NCI-H128 (cell line): ENCODE data around the gene CKAP5.

ENCODE experiments used
- DNase-seq: peaks from one replicate; lab custom pipeline; 2025; ENCODE audit not compliant: unreplicated experiment; lab: John Stamatoyannopoulos, UW

The CKAP5 gene

DNA sequence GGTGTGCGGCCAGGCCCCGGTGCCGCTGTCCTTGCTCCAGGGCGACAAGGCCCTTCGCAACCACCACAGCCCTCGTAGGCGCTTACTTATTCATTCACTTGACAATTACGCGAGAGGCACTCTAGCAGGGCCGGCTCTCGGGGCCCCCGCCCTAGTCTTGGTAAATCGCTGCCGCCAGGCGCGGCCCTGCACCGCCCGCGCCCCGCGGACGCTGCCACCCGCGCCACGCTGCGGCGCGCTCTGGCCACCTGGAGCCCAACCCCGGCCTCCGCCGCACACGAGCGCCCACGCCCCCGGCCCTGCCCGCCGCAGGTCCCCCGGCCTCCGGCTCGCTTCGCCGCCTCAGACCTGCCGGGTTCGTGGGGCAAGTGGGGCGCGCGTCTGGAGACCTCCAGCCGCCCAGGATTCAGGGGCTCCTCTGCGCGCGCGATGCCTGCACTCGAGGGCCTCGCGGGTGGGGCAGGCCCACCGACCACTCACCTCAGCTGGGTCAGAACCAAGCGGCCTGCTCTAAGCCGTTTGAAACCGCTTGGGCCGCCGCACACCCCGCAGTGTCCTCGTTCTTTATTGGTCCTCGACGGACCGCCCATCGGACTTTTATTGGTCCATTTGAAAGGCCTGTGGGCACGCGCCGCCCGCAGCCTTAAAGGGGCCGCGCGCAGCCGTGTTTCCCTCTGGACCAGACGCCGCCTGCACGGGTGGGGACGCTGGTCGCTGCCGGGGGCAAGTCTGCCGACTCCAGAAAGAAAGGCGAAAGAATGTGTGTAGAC lies at the start of gene CKAP5:
Gene CKAP5, minus strand, starts transcription at position 541 of the 770 bp plus-strand sequence. CDS start 25,049 bp downstream, outside the sequence.
- peak; percentile 66 for DNase-seq

DNA sequence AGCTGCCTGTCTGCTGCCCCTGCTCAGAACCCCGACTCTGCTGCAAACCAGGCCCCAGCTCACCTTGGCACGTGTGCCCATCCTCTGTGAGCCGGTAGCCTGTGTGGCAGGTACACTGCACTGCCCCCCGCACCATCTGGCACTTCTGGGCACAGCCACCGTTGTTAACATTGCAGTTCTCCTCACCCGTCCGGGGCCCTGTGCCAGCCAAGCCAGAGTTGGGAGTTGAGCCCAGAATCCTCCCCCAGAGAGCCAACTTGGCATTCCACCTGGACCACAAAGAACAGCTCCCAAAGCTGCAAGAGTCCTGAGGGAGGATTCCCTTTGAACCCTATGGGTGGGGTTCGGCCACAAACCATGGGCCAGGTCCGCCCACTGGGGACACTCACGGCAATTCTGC lies 49.7 kb upstream of the CKAP5 start:
- DNase-seq = no peak

DNA sequence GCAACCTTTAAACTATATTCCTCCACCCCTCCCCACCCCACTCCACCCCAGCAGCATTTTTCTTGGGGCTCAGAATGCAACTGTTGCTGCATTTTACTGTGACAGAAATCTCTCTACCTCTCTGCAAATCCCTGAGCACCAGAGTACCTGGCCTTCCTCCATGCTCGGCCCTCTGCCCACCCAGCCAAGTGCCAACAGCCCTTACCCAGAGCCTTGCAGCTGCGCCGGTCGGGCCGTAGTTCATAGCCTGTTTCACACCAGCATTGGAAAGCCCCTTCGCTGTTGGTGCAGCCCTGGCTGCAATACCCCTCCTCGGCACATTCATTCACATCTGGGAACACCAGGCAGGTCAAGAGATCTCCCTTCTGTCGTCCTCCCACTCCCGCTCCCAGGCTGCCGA lies 48.9 kb upstream of the CKAP5 start:
- no peak for DNase-seq

DNA sequence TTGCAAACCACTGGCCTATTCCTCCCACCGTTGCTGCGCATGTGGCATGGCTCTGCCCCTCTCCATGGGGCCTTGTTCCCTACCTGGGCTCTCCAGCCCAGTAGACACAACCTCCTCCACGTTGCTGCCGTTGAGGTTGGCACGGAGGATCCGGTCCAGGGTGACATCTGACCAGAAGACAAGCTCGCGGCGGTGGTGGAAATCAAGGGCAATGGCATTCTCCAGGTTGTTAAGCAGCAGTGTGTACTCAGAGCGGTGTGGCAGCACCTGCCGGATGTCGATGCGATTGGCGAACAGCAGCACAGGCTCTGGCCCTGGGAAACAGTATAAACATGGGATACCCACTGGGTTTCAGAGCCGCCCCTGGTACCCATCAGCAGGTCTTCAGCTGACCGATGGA lies 48.4 kb upstream of the CKAP5 start:
- no peak for DNase-seq

GRCh38 chr11:46892838-46893237 lies 46.8 kb upstream of the CKAP5 start:
- DNase-seq = no peak

GRCh38 chr11:46892109-46892508 lies 46.0 kb upstream of the CKAP5 start:
- DNase-seq = no peak

GRCh38 chr11:46890665-46891064 lies 44.6 kb upstream of the CKAP5 start:
- DNase-seq = no peak

GRCh38 chr11:46889689-46890475 lies 43.8 kb upstream of the CKAP5 start:
- DNase-seq = peak; percentile 70

- DNase-seq = peak; percentile 18
Measured at GRCh38 chr11:46889251-46889650, 43.2 kb upstream of the CKAP5 start.

- no peak for DNase-seq
Measured at GRCh38 chr11:46888636-46889035, 42.6 kb upstream of the CKAP5 start.

DNA sequence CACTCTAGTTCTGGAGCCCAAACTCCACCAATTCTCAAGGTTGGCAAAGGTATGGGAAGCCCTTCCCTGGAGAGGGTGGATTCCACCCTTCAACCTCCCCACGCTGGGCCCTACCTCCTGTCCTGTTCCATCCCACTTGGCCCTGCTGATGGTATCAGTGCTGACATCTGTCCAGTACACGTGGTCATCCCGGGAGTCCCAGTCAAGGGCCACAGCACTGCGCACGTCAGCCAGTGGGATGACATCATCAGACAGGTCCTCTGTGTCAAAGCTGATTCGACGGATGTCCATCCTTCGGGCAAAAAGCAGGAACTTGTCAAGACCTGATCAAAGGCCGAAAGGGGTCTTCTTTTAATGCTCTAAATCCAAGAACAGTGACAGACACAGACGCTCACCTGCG lies 40.1 kb upstream of the CKAP5 start:
- DNase-seq = no peak

- no peak for DNase-seq
Measured at GRCh38 chr11:46879056-46879585, 33.0 kb upstream of the CKAP5 start.

DNA sequence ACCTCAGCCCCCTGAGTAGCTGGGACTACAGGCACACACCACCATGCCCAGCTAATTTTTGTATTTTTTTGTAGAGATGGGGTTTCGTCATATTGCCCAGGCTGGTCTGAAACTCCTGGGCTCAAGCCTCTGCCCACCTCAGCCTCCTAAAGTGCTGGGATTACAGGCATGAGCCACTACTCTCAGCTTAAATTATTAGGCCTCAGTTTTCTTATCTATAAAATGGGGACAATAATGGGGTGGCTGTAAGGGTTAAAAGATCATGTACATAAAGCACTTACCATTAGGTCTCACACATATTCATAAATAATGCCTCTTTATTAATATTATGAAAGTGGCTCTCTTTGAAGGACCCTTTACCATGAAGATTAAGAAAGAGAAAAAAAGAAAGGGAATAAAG lies 31.5 kb upstream of the CKAP5 start:
- no peak for DNase-seq

- DNase-seq = no peak
Measured at GRCh38 chr11:46876471-46876870, 30.4 kb upstream of the CKAP5 start.

DNA sequence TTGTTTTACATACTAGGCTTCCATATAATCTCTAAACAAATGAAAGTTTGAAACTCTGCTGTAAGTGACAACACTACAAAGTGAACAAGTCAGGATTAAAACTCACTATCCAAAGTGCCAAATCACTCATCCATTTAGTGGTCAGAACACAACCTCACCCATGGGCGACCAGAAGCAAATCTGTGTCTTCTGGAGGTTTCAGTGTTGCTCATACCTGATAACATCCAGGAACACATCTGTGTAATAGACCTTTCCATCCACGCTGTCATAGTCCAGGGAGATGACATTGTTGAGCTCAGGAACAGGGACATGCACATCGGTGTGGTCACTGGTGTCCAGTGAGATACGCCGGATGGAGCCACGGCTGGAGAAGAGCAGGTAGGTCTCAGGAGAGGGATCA lies 28.5 kb upstream of the CKAP5 start:
- DNase-seq = no peak

- DNase-seq = no peak
Measured at GRCh38 chr11:46868912-46869311, 22.8 kb upstream of the CKAP5 start.

- no peak for DNase-seq
Measured at GRCh38 chr11:46865340-46865739, 19.3 kb upstream of the CKAP5 start.

- no peak for DNase-seq
Measured at GRCh38 chr11:46860218-46860617, 14.1 kb upstream of the CKAP5 start.

DNA sequence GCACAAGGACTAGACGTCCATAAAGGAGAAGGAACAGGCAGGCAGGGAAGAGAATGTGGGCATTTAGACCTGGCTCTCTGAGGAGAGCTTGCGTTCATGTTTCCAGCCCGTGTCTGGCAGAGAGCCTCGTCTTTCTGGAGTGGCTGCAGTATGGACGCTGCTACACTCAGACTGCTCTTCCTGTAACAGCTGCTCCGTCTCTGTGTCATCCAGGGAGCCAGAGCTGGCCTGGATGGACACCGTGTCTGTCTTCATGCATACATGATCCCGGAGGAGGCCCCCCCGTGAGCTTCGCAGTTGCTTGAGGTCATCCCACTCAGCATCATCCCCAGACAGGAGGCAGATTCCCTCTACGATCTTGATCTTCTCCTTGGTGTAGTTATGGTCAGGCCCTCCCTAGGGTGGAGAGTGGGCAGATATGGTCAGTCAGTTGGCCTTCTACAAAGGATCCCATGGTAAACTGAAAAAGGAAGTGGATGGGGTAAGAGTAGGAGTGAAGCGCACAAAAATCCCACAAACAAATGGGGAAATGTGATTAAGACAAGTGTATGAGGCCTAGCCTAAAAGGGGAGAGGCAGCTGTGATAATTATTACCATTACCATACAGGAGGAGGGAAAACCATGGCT lies 13.0 kb upstream of the CKAP5 start:
- DNase-seq = no peak

GRCh38 chr11:46857666-46858065 lies 11.6 kb upstream of the CKAP5 start:
- DNase-seq = no peak

GRCh38 chr11:46856605-46857343 lies 10.7 kb upstream of the CKAP5 start:
- DNase-seq = no peak
